GM10847 (cell line): ENCODE data around the gene TYSND1.

Source experiments
- POLR2A ChIP-seq: IDR thresholded peaks from 2 replicates; pipeline ENCODE4 v1.6.1; 2011; ENCODE audit not compliant: insufficient read length; ENCODE audit errors: extremely low read depth

Gene TYSND1

DNA sequence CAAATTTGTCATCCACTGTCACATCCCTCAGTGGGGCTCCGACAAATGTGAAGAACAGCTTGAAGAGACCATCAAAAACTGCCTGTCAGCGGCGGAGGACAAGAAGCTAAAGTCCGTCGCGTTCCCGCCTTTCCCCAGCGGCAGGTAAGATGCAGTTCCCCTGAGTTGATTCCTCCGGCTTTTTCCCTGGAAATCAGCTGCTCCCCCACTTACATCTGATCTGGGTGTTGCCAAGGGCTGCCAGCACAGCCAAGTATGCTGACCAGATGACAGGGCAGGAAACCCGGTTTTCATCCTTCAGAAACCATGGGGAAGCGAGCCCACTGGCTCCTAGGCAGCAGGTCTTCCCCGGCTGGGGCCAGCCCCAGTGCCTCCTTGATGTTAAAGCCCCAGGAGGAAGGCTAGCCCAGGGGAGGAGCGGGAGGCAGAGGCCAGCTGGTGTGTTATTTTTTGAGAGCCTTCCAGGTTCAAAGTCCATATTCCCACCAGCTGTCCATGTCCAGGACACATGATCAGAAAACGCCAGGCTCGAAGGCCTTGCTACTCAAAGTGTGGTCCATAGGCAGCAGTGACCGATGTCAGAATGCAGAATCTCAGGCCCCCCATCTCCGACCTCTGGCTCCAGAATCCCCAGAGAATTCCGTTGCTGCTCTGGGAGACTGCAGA lies 37.3 kb downstream of the TYSND1 start:
- TF ChIP-seq POLR2A = no peak

GRCh38 chr10:70106958-70107791 lies 39.3 kb downstream of the TYSND1 start:
- TF ChIP-seq POLR2A = no peak

DNA sequence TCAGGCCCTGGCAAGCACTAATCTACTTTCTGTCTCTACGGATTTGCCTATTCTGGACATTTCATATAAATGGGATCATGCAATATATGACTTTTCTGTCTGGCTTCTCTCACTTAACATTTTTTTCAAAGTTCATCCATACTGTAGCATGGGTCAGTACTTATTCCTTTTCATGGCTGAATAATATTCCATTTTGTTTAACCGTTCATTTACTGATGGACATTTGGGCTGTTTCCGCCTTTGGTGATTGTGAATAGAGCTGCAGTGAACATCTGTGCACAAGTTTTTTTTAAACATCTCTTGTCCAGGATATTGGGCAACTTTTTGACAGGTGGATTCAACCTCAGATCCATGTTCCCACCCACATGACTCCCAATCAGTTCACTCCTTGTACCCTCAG lies 44.8 kb downstream of the TYSND1 start:
- no peak for TF ChIP-seq POLR2A

DNA sequence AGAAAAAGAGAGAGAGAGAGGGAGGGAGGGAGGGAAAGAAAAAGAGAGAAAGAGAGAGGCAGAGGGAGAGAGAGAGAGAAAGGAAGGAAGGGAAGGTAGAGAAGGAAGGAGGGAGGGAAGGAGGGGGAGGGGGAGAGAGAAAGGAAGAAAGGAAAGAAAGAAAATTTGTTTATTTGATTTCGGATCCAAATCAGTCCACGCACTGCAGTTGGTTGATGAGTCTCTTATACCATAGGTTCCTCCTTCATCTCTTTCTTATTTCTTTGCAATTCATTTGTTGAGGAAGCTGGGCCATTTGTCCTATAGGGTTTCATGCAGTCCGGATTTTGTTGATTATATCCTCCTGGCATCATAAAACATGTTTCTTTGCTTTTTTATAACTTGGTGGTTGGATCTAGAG lies 48.2 kb downstream of the TYSND1 start:
- TF ChIP-seq POLR2A = no peak

DNA sequence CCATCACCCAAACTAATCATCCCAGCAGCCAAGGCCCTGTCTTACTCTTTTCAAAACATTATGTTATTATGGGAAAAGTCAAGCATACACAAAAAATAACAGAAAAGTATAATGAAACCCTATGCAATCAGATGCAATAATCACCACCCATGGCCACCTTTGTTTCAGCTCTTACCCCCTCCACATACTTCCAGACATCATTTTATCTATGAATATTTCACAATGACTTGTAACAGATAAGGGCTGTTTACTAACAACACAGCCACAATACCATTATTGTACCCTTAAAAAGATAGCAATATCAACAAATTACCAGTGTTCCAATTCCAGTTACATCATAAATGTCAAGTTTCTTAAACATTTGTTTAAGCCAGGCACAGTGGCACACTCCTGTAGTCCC lies 49.0 kb downstream of the TYSND1 start:
- TF ChIP-seq POLR2A = no peak

DNA sequence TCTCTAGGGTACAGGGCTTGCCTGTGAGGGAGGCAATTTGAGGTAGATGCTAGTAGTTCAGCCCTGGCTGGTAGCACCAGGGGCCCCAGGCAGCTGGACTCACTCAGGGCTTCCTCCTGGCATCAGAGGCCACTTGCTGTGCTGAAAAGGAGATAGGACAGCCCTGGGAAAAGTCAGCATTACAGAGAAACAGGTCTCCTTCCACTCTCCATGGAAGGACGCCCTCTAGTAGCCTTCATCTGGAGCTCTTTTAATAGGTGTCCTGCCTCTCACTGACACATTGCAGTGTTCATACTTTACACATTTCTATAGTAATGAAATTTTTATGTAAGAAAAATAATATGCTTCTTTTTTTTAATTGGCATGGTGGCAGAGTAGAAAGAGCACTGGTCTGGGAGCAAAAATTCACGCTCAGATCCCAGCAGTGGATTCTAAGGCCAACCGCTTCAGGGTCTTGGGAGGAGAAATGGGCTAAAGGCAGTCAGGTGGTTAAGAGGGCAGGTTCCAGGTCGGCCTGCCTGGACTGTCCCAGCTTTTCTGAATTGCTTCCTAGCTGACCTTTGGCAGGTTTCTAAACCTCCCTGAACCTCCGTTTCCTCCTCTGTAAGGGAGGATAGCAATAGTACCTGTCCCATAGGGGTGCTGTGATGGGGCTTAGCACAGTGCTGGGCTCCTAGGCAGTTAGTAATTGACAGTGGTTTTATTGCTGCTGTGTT lies 49.6 kb downstream of the TYSND1 start:
- no peak for TF ChIP-seq POLR2A

GRCh38 chr10:70096016-70096704 lies 50.3 kb downstream of the TYSND1 start:
- TF ChIP-seq POLR2A = no peak

DNA sequence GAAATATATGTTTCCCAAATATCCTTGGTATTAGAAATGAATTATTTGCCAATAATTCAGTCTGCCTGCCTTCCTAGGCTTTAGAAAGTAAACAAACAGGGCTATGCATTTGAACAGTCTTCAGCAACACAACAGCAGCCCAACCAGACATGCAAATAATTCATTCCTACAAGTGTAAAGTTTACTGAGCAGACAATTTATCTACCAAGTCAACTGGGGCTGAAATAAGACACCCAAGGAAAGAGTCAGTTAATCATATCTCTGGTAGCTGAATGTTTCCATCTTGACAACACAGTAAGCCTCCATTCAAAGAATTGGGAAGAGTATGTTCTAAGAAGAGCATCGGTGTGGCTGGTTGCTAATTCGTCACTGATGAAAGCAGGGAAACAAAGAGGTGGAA lies 52.2 kb downstream of the TYSND1 start:
- TF ChIP-seq POLR2A = no peak

DNA sequence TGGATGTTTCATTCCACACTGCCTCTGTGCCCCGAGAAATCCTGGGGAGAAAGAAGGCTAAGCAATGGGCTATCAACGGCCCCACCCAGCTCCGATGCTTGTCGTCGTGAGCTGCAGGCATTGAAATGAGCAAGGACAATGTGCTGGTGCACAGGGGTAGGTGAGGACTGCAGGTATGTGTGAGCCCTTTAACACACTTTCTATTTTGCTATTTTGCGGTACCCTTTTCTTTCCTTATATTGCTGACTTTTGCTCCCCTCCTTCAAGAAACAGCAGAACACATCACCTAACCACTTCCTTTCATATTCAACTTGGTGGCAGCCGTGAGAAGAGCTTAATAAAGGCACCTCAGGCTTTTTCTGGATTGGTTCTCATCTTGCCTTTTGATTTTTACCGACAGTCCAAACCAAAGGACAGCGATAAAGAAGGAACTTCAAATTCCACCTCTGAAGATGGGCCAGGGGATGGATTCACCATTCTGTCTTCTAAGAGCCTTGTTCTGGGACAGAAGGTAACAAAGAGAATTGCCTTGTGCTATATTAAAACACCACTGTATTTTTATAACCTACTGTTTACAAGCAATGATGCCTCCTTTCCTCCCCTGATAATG lies 53.1 kb downstream of the TYSND1 start:
- no peak for TF ChIP-seq POLR2A

GRCh38 chr10:70092389-70092718 lies 54.1 kb downstream of the TYSND1 start:
- no peak for TF ChIP-seq POLR2A

DNA sequence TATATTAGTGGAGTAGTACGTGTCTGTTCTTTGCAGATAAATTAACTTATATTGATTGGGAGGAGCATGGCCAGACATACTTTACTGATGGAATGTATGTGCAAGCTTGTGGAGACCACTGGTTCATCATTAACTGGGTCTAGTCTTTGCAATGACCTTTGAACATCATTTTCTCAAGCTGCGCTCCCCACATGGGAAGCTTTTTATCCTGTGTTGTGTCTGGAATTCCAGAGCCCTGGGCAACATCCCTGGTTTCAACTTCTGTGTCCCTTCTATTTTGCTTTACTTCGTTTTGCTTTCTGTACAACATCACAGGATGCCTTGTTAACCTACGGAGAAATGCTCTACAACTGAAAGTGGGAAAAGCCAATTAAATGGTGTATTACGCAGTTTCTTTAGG lies 55.5 kb downstream of the TYSND1 start:
- no peak for TF ChIP-seq POLR2A

DNA sequence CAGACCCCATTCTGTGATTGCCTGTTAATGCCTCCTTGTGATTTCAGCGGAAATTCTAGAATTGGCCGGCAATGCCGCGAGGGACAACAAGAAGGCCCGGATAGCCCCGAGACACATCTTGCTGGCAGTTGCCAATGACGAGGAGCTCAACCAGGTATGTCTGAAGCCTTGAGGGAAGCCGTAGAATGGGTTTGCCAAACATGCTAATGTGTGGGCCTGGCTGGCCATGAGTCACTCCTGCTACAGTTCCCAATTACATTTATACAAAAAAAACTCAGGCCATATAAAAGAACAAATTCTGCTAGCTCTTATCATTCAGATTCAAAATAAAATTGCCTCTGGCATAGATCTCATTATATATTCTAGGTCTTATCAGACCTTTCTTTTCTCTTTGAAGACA lies 56.5 kb downstream of the TYSND1 start:
- TF ChIP-seq POLR2A = no peak

DNA sequence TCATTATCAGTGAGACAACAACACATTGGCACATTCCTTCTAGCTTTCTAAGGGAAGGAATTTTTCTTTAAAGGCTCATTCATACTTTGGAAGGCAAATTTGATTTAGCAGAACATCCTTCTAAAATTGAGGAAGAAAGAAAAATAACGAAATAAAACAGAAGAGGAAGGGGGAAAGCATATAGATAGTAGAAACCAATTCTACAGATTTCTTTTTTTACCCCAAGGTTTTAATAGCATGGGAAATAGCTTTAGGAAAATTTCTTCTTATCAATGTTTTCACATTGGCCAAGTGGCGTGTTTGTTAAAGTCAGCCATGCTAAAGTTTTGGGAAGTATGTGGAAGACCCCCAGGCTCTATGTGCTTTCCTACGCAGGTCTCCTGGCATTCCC lies 58.2 kb downstream of the TYSND1 start:
- TF ChIP-seq POLR2A = no peak
